ENCODE measurements around the gene FGF19.

Gene FGF19

DNA sequence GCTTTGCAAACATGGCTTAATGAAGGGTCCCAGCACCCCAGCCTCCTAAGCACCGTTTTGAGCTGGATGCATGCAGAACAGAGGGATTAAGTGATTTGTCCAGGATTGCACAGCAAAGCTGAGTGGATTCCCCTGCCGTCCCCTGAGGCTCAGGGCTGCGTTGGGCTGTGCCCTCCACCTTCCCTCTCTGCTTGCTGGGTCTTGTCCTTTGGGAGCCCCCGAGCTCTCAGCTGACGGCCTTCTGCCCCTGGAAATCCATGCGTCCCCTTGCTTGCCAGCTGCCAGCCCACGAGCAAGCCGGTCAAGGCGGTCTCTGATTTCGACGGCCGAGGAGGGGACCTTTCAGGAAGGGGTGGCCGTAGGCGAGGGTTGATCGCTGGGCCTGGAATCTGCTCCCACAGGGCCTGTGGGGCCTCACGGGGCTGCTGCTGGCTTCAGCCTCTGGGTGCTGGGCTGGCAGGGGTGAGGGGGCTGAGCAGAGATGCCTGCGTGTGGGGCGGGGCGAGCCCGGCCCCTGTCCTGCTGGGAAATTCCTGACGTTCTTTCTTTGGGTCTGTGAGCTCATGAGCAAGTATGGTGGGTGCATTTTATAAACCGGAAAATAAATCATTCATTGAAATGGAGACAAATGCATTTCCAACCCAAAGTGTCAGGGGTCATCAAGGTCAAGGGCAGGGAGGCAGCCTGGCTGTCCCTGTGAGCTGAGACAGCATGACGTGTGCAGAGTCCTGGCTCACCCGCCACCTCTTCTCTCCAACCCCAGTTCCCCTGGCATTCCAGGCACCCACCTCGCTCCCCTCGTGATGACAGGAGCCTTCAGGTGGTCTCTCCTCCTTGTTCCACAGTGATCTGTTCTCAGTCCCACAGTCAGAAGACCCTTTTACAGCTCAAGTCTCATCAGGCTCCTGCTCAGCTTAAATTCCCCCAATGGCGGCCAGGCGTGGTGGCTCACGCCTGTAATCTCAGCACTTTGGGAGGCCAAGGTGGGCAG, 43.2 kb upstream of the FGF19 start:
- in situ Hi-C loops (cut with HindIII; ENCODE audit: low pct_ligation_motif_present, low sequenced_read_pairs): no loop called here
- Histone ChIP-seq H3K27ac (no peak overlapping the region), H3K4me3 (ENCODE audit: low read depth, low read length) (no peak overlapping the region), H3K36me3 (replicated peaks) (no peaks in the 10 kb centered on the region), H3K27me3 (replicated peaks) (no peaks in the 10 kb centered on the region)
- no peak for DNase-seq
- TF ChIP-seq, protein P1, sequence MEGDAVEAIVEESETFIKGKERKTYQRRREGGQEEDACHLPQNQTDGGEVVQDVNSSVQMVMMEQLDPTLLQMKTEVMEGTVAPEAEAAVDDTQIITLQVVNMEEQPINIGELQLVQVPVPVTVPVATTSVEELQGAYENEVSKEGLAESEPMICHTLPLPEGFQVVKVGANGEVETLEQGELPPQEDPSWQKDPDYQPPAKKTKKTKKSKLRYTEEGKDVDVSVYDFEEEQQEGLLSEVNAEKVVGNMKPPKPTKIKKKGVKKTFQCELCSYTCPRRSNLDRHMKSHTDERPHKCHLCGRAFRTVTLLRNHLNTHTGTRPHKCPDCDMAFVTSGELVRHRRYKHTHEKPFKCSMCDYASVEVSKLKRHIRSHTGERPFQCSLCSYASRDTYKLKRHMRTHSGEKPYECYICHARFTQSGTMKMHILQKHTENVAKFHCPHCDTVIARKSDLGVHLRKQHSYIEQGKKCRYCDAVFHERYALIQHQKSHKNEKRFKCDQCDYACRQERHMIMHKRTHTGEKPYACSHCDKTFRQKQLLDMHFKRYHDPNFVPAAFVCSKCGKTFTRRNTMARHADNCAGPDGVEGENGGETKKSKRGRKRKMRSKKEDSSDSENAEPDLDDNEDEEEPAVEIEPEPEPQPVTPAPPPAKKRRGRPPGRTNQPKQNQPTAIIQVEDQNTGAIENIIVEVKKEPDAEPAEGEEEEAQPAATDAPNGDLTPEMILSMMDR (IDR thresholded peaks at IDR 0.05; ENCODE audit: low read depth, low read length, missing control alignments): no peak

DNA sequence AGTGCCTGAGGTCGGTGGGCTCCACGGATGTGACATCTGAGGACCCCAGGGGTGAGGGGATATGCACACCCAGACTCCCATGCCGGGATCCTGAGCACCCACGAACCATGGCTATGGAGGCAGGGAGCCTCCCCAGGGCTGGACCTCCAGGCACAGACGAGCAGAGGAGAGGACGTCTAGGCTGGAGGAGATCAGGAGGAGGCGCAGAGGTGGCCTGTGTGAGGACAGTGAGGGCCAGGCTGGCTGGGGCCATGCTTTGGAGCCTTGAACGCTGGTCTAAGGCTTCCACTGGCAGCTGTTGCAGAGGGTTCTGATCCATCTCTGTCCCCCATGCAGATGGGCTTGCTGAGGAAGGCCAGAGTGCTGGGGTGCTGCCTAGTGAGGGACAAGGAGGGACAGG, 42.3 kb upstream of the FGF19 start:
- in situ Hi-C loops (cut with HindIII; ENCODE audit: low pct_ligation_motif_present, low sequenced_read_pairs): no loop called here
- Histone ChIP-seq H3K27me3 (replicated peaks) (no peaks in the 10 kb centered on the region), H3K36me3 (replicated peaks) (no peaks in the 10 kb centered on the region), H3K4me3 (ENCODE audit: low read depth, low read length) (no peak overlapping the region), H3K27ac (no peak overlapping the region)
- TF ChIP-seq, protein P1 (IDR thresholded peaks at IDR 0.05; ENCODE audit: low read depth, low read length, missing control alignments): no peak
- DNase-seq: no peak

DNA sequence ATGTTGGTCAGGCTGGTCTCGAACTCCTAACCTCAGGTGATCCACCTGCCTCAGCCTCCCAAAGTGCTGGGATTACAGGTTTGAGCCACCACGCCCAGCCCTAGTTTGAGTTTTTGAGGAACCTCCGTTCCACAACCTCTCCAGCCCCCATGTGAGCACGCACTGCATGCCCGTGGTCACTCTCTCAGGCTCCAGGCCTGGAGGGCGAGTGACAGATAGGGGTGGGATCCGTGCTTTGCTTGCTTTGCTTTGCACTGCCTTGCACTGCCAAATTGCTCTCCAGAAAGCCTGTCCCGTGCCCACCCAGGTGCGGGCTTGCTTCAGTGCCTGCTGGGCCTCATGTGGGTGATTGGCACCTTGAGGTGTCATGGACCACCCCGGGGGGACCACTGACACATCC, 41.4 kb upstream of the FGF19 start:
- H3K4me3 ChIP-seq (ENCODE audit: low read depth, low read length): no peak overlapping the region
- H3K27ac ChIP-seq: no peak overlapping the region
- in situ Hi-C loops (cut with HindIII; ENCODE audit: low pct_ligation_motif_present, low sequenced_read_pairs): no loop called here
- TF ChIP-seq, protein P1 (IDR thresholded peaks at IDR 0.05; ENCODE audit: low read depth, low read length, missing control alignments): no peak
- H3K36me3 ChIP-seq (replicated peaks): no peaks in the 10 kb centered on the region
- DNase-seq: no peak
- no peaks in the 10 kb centered on the region for H3K27me3 ChIP-seq (replicated peaks)

DNA sequence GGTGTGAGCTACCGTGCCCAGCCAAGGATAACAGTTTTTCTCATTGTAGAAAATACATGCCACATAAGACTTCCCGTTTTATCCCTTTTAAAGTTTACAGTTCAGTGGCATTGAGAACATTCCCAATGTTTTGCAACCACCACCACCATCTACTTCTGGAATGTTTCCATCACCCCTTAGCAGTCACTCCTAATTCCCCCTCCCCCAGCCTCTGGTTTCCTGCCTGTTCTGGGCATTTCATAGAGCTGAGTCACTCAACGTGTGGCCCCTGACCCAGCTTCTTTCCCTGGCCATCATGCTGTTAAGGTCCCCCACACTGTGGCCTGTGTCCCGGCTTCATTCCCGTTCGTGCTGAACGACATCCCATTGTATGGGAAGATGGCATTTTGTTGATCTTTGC, 40.6 kb upstream of the FGF19 start:
- TF ChIP-seq, protein P1 (IDR thresholded peaks at IDR 0.05; ENCODE audit: low read depth, low read length, missing control alignments): no peak
- in situ Hi-C loops (cut with HindIII; ENCODE audit: low pct_ligation_motif_present, low sequenced_read_pairs): no loop called here
- peak; percentile 70 for DNase-seq
- Histone ChIP-seq H3K36me3 (replicated peaks) (no peaks in the 10 kb centered on the region), H3K27me3 (replicated peaks) (no peaks in the 10 kb centered on the region), H3K27ac (no peak overlapping the region), H3K4me3 (ENCODE audit: low read depth, low read length) (no peak overlapping the region)

DNA sequence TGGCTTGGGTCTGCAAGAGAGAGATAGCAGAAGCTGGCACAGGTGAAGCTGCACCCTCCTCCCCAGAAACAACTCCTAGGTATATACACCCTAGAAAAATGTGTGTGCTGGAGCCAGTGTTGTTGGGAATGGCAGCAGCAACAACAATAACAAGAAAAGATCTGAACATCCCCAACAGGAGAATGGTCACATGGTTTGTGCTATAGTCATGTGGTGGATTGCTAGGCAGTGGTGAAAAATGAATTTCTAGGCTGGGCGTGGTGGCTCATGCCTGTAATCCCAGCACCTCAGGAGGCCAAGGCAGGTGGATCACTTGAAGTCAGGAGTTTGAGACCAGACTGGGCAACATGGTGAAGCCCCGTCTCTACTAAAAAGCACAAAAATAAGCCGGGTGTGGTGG, 31.0 kb upstream of the FGF19 start:
- no peaks in the 10 kb centered on the region for H3K27me3 ChIP-seq (replicated peaks)
- no peak for DNase-seq
- H3K36me3 ChIP-seq (replicated peaks): no peaks in the 10 kb centered on the region
- in situ Hi-C loops (cut with HindIII; ENCODE audit: low pct_ligation_motif_present, low sequenced_read_pairs): no loop called here
- no peak overlapping the region for H3K27ac ChIP-seq
- no peak overlapping the region for H3K4me3 ChIP-seq (ENCODE audit: low read depth, low read length)
- TF ChIP-seq, protein P1 (IDR thresholded peaks at IDR 0.05; ENCODE audit: low read depth, low read length, missing control alignments): no peak

All from brain microvascular endothelial cell (primary cell).